HUDEP-2 (cell line): ENCODE data around the gene DPM3.
A peak's percentile ranks its signal among the peaks of the same experiment; 100 is the strongest.
"Not testable (repeated sequence)": the region's sequence is repeated elsewhere in the genome, so short reads cannot be mapped to it uniquely, and the experiment has no call there.

Experiments used
- DNase-seq, 76 experiments: peaks; one replicate each; lab custom pipeline; 2025; ENCODE audit not compliant: unreplicated experiment in 76 of 76; lab: John Stamatoyannopoulos, UW

The DPM3 gene

GRCh38 chr1:155175927-155176371 is 35.6 kb upstream of the DPM3 start:
- peak in 45 of 76 experiments; percentile 1 to 61 (median 33) for DNase-seq

- no peak for DNase-seq
Measured at GRCh38 chr1:155175281-155175926, 35.1 kb upstream of the DPM3 start.

DNA sequence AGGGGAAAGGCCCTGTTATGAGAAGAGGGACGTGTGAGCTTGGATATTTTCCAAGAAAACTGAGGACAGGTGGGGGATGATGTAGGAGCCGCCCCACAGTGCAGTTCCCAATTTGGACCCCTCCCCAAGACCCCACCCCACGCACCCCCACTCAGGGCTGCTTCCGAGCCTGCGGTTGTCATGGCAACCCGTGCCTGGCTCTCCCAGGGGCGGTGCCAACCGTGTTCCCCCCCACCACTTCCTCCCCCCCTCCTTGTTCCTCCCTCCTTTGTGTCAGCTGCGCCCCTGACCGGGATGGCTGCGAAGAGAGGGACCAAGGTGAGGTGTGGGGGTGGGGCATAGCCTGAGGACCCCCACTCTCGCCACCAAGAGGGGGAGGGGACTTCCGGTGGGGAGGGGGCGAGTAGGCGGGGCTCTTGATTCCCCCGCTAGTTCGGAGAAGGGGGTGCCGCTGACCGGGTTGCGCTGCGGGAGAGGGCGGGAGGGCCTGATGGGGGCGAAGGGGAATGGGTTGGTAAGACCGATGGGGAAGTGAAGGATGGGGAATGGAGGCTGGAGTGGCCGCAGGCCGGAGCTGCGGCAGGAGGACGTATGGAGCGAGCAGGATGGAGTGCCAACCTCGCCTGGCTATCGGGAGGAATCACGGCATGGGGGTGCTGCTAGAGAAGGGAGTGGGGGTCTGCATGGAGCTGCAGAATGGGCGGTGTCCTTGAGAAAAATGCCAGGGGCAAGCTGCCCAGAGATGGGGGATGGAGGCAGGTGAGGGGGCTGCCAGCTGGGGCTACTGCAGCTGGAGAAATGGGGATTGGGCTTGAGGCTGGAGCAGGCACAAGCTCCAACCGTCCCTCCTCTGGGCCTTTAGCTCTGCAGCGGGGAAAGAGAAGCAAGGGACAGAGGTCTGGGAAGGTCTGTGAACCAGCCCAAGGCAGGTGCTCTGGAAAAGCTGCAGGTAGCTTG is 34.3 kb upstream of the DPM3 start:
- no peak for DNase-seq

DNA sequence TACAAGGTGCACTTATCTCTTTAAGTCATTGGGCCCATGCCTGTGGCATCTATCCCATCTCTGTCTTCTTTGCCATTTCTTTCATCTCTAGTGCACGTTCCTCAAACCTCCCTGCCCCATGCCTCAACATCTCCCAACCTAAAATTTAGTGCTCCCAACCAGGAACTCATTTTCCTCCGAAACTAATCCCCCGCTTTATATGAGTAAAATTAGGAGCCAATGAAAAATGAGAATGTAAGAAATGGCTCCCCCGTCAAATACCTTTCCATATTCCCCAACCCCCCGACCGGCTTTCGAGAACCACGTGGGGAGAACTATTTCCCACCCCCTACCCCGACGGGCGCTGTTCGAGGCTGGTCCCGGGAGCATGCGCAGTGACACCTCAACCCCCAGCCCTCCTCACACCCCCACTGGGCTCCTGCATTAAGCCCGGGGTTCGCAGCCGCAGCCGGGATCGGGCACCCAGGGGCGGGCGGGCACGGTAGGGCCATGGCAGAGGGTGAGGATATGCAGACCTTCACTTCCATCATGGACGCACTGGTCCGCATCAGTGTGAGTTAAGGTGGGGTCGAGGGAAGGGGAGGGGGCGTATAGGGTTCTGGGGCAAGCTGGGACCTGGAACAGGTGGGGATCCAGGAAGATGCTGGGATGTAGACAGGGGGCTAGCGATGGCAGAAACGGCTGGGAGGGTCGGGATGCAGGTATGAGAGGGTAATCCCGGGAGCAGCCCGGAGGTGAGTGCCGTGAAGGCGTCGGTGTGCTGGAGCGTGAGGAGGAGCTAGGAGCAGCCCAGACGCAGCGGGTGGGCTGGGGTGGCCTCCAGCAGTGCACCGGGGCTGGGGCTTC is 33.4 kb upstream of the DPM3 start, which contains the start of gene TRIM46:
Gene TRIM46 (plus strand): TSS at position 372 of the 846 bp plus-strand sequence. CDS start 118 bp downstream, at position 490.
- DNase-seq = peak in 14 of 76 experiments; percentile 6 to 54 (median 28)

- DNase-seq = peak in 73 of 76 experiments; percentile 52 to 95 (median 89)
Measured at GRCh38 chr1:155172732-155173477, 32.6 kb upstream of the DPM3 start, which contains the start of gene KRTCAP2. KRTCAP2 (minus strand) TSS chr1:155173304; CDS start chr1:155173224, 80 bp downstream.

DNA sequence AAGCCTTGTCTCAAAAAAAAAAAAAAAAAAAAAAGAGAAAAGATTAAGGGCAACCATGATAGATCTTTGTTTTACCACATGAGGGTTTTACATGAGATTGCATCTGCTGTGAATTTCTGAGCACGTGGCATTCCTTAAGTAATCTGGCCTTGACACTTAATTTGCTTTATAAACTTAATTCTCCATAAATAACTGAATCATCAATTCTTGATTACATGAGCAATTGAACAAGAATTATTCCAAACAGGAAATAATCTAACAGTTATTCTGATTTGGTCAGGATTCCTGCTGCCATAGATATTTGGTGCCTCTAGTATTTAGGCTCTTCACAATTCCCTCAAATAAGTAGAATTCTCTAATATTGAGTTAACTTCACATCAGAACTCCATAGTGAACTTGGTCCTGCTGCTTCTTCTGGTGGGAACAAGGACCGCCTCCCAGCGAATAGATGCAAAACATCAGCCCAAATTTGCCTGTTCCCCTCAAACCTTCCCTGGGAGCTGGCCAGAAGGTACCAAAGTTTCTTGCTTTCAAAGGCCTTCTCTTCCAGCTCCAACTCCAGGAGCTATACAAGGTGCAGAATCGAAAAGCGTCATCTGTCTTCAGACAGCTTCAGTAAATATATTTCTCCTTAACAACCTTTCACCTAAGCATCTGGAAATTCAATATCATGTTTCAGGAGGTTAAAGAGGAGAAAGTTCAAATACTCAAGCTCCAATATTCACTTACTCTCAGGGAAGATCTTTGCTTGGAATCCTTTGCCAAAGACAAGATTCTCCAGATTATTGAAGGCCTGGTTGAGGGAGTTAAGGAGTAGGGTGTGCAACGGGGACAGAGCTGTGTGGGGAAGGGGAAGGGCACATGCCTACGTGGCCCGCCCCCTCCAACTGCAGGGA is 31.8 kb upstream of the DPM3 start:
- no peak for DNase-seq

DNA sequence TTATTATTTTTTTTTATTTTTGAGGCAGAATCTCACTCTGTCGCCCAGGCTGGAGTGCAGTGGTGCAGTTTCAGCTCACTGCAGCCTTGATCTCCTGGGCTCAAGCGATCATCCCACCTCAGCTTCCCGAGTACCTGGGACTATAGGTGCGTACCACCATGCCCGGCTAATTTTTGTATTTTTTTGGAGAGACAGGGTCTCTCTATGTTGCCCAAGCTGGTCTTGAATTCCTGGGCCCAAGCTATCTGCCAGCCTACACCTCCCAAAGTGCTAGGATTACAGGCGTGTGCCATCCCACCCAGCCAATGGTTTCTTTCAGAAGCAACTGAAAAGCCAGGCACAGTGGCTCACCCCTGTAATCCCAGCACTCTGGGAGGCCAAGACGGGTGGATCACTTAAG is 30.5 kb upstream of the DPM3 start:
- DNase-seq = no peak

DNA sequence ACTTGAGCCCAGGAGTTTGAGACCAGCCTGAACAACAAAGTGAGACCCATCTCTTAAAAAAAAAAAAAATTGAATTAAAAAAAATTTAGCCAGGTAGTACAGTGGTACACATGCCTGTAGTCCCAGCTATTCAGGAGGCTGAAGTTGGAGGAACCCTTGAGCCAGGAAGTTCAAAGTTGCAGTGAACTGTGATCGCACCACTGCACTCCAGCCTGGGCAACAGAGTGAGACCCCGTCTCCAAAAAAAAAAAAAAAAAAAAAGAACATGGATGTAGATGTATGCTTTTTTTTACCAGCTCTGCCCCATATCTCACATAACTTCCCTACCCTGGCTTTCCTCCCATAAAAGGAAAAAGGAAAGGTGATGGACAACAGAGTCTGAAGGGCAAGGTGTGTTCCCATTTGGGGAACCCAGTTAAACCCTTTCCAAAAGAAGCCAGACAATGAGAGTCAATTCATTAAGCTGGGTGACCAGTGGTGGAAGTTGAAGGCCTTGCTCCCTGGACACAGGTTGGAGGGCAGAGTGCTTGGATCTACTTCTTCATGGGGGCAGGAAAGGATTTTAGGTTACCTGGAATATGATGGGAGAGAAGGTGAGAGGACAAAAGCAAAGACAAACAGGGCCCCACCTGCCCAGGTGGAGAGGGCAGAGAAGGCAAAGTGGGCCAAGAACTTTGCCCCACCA is 29.9 kb upstream of the DPM3 start:
- no peak for DNase-seq

- no peak for DNase-seq
Measured at GRCh38 chr1:155169541-155169940, 29.2 kb upstream of the DPM3 start.

GRCh38 chr1:155168456-155169210 is 28.3 kb upstream of the DPM3 start:
- DNase-seq = no peak

DNA sequence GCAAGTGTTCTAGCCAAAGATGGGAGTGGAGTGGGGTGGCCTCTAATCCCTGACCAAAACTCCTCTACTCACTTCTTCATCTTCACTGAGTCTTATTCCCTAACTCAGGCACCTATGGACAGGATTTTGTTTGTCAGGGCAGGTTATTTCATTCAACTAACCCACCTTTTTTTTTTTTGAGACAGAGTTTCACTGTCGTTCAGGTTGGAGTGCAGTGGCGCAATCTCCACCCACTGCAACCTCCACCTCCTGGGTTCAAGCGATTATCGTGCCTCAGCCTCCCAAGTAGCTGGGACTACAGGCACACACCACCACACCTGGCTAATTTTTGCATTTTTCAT is 27.7 kb upstream of the DPM3 start:
- DNase-seq = not testable (repeated sequence)

DNA sequence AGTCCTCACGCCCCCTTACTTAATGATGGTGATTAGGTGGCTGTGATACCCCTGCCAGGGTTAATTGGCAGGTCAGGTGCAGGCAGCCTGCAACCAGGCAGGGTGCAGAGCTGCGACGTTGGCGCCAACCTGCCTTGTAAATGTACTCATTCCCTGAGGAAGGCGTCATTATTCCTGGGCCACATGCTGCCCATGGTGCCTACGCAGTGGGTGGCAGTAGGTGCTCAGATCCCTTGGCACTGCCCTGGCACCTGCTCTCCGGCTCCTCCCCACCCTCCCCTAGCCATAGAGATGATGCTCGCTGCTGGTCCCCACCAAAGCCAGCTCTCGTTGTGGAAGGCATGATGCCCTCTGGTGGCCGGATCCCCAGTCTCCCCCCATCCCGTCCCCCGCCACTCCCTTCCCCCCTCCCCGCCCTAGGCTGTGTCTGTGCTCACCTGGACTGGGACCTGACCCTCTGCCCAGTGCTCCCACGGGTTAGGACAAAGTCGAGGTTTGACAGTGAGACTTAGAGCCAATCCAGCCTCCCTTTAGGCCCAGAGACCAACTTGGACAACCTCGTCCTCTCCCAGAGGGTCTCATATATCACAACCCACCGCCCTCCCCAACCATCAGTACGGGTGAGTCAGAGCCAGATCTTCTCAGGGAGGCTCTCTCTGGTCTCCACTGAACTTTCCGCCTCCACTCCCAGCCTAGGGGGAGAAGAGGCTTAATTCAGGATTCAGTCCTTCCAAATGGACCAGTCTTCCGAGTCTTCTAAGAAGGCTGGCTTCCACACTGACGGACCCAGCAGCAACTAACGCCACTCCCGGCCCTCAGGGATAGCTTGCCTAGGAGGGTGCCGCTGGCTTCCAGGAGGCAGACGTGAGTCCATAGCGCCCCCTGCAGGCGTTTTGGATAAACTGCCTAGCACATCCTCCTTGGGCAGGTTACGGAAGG is 27.1 kb upstream of the DPM3 start:
- DNase-seq = peak in 71 of 76 experiments; percentile 5 to 88 (median 75)

- DNase-seq = no peak
Measured at GRCh38 chr1:155166471-155167165, 26.3 kb upstream of the DPM3 start.

- DNase-seq = no peak
Measured at GRCh38 chr1:155166051-155166470, 25.7 kb upstream of the DPM3 start.

DNA sequence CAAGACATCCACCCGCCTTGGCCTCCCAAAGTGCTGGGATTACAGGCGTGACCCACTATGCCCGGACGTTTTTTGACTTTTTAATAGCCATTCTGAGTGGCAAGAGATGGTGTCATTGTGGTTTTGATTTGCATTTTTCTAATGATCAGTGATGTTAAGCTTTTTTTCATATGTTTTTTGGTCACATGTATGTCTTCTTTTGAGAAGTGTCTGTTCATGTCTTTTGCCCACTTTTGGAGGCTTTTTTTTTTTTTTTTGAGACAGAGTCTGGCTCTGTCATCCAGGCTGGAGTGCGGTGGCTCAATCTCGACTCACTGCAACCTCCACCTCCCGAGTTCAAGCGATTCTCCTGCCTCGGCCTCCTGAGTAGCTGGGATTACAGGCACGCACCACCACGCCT is 24.3 kb upstream of the DPM3 start:
- not testable (repeated sequence) for DNase-seq

- not testable (repeated sequence) for DNase-seq
Measured at GRCh38 chr1:155163785-155164184, 23.5 kb upstream of the DPM3 start.
